GM12892 (cell line): Measurements from ENCODE around the gene HOXA4.

Source experiments
- POLR2A ChIP-seq: IDR thresholded peaks from 2 replicates; pipeline ENCODE4 v1.6.1; 2011; ENCODE audit warnings: low read depth, low read length, control low read depth
- POLR2AphosphoS5 ChIP-seq: IDR thresholded peaks from 2 replicates; pipeline ENCODE4 v1.6.1; 2011; ENCODE audit warnings: low read depth, low read length, control low read depth
- TAF1 ChIP-seq: IDR thresholded peaks from 2 replicates; pipeline ENCODE4 v1.6.1; 2011; ENCODE audit warnings: low read depth, mild to moderate bottlenecking, control low read depth, low read length, borderline replicate concordance

DNA sequence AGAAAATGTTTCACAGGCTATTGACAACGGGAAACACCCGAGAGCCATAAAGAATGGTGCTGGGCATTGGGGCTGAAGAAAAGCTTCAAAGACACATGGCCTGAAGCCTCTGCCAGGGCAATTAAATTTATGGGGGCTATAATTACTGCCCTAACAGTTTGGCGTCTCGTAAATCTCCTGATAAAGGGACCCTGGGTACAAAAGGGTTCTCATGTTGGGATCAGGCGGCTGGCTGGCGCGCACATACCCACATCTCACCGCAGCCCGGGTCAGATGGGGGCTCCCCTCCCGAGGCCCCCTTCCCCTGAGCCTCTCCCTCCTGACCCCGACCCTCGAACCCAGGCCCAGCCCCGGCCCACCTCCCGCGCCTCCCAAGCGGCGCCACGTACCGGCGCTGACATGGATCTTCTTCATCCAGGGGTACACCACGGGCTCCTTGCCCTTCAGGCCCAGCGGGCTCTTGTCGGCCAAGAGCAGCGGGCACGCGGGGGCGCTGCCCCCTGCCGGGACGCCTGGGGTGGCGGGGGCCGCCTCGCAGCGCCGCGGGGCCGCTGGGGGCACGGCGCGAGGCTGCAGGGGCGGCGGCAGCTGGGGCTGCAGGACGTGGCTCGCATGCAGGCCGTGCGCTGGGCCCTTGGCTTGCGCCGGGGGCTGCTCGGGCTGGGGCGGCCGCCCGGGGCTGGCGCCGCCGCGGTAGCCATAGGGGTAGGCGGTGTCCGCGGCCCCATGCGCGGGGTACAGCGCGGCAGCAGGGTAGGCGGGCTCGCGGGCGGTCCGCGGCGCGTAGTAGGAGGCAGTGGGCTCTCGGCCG is 623 bp downstream of the HOXA4 start:
- TF ChIP-seq POLR2A (no peak), TAF1 (no peak), POLR2AphosphoS5 (no peak)
